NOMO-1 treated with dmso at 0.1 percent for 144 hours (cell line): ENCODE measurements around the gene FBXW2.

Experiments
- DNase-seq: peaks from one replicate; lab custom pipeline; 2025; ENCODE audit not compliant: unreplicated experiment; lab: John Stamatoyannopoulos, UW

FBXW2 gene

GRCh38 chr9:120715389-120715924 lies 77.8 kb downstream of the FBXW2 start:
- no peak for DNase-seq

- no peak for DNase-seq
Observed at GRCh38 chr9:120714846-120715388, 78.3 kb downstream of the FBXW2 start.

GRCh38 chr9:120714088-120714845 lies 78.9 kb downstream of the FBXW2 start, which contains the start of gene MEGF9:
MEGF9 (minus strand) TSS chr9:120714470; CDS start chr9:120714358, 112 bp downstream.
- DNase-seq: peak; percentile 97

- no peak for DNase-seq
Observed at GRCh38 chr9:120713257-120714087, 79.7 kb downstream of the FBXW2 start.

GRCh38 chr9:120712539-120713031 lies 80.6 kb downstream of the FBXW2 start:
- no peak for DNase-seq

- DNase-seq: no peak
Observed at GRCh38 chr9:120711841-120712538, 81.2 kb downstream of the FBXW2 start.

GRCh38 chr9:120711354-120711753 lies 81.9 kb downstream of the FBXW2 start:
- no peak for DNase-seq

- peak; percentile 46 for DNase-seq
Observed at GRCh38 chr9:120710110-120710981, 82.9 kb downstream of the FBXW2 start.

- DNase-seq: no peak
Observed at GRCh38 chr9:120708526-120709224, 84.5 kb downstream of the FBXW2 start.

- no peak for DNase-seq
Observed at GRCh38 chr9:120707170-120707569, 86.0 kb downstream of the FBXW2 start.
